DND-41 (cell line): ENCODE measurements around the gene LTB4R2.

Source experiments
- CTCF ChIP-seq: IDR thresholded peaks from 2 replicates; pipeline ENCODE4 v1.5.1; 2012; ENCODE audit warnings: borderline replicate concordance, low read length, moderate library complexity, mild to moderate bottlenecking; ENCODE audit not compliant: poor library complexity, severe bottlenecking; ENCODE audit errors: extremely low read depth
- EZH2 ChIP-seq: IDR thresholded peaks from 3 replicates; pipeline ENCODE4 v1.6.1; 2012; ENCODE audit warnings: borderline replicate concordance, low read depth, mild to moderate bottlenecking, moderate library complexity, low read length, inconsistent platforms; ENCODE audit not compliant: severe bottlenecking

GRCh38 chr14:24266344-24267244, 43.3 kb upstream of the LTB4R2 start:
- TF ChIP-seq CTCF, result no peak
- no peak for TF ChIP-seq EZH2
